Measurements from ENCODE around the gene TANGO6.
A peak's percentile ranks its signal among the peaks of the same experiment; 100 is the strongest.

The TANGO6 gene

GRCh38 chr16:69033151-69033949 lies 190.0 kb downstream of the TANGO6 start:
- H3K4me3 ChIP-seq (ENCODE audit: low read depth, low read length), result no peak overlapping the region
- no peak for TF ChIP-seq CTCF (IDR thresholded peaks at IDR 0.05; ENCODE audit: low read depth, low read length)
- H3K27ac ChIP-seq, result no peak overlapping the region
- no peak for DNase-seq
- H3K36me3 ChIP-seq, result no peaks in the 10 kb centered on the region
- no peaks in the 10 kb centered on the region for H3K27me3 ChIP-seq (ENCODE audit: insufficient read depth, low read depth, severe bottlenecking)
- no peaks in the 10 kb centered on the region for H3K9me3 ChIP-seq (ENCODE audit: severe bottlenecking)

- Histone ChIP-seq H3K4me3 (ENCODE audit: low read depth, low read length) (no peak overlapping the region), H3K9me3 (ENCODE audit: severe bottlenecking) (no peaks in the 10 kb centered on the region), H3K27me3 (ENCODE audit: insufficient read depth, low read depth, severe bottlenecking) (no peaks in the 10 kb centered on the region), H3K36me3 (no peaks in the 10 kb centered on the region), H3K27ac (no peak overlapping the region)
- DNase-seq, result no peak
- no peak for TF ChIP-seq CTCF (IDR thresholded peaks at IDR 0.05; ENCODE audit: low read depth, low read length)
These were observed 192.0 kb downstream of the TANGO6 start for GRCh38 chr16:69035375-69035774.

GRCh38 chr16:69036399-69037091 lies 193.2 kb downstream of the TANGO6 start:
- H3K36me3 ChIP-seq, result peaks cover 2% of the 10 kb centered on the region; the same call in 1 of the 2 replicates
- no peak overlapping the region for H3K27ac ChIP-seq
- no peaks in the 10 kb centered on the region for H3K27me3 ChIP-seq (ENCODE audit: insufficient read depth, low read depth, severe bottlenecking)
- no peak for TF ChIP-seq CTCF (IDR thresholded peaks at IDR 0.05; ENCODE audit: low read depth, low read length)
- H3K9me3 ChIP-seq (ENCODE audit: severe bottlenecking), result no peaks in the 10 kb centered on the region
- no peak for DNase-seq
- H3K4me3 ChIP-seq (ENCODE audit: low read depth, low read length), result no peak overlapping the region

GRCh38 chr16:69037373-69038160 lies 194.2 kb downstream of the TANGO6 start:
- no peak for TF ChIP-seq CTCF (IDR thresholded peaks at IDR 0.05; ENCODE audit: low read depth, low read length)
- DNase-seq, result no peak
- Histone ChIP-seq H3K4me3 (ENCODE audit: low read depth, low read length) (no peak overlapping the region), H3K36me3 (peaks cover 7% of the 10 kb centered on the region), H3K9me3 (ENCODE audit: severe bottlenecking) (peaks cover 3% of the 10 kb centered on the region), H3K27me3 (ENCODE audit: insufficient read depth, low read depth, severe bottlenecking) (no peaks in the 10 kb centered on the region), H3K27ac (no peak overlapping the region)

- H3K27ac ChIP-seq, result peak overlapping the region; percentile 17
- DNase-seq, result no peak
- TF ChIP-seq CTCF (IDR thresholded peaks at IDR 0.05; ENCODE audit: low read depth, low read length), result no peak
These were observed 196.1 kb downstream of the TANGO6 start for GRCh38 chr16:69039333-69039941.

More at GRCh38 chr16:69039333-69039941, 196.1 kb downstream of the TANGO6 start:
- peaks cover 3% of the 10 kb centered on the region for H3K9me3 ChIP-seq (ENCODE audit: severe bottlenecking)
- no peak overlapping the region for H3K4me3 ChIP-seq (ENCODE audit: low read depth, low read length)
- no peaks in the 10 kb centered on the region for H3K27me3 ChIP-seq (ENCODE audit: insufficient read depth, low read depth, severe bottlenecking)
- peaks cover 7% of the 10 kb centered on the region for H3K36me3 ChIP-seq

Data from WERI-Rb-1 (cell line).